ENCODE results near the gene SLC44A1.

The SLC44A1 gene

DNA sequence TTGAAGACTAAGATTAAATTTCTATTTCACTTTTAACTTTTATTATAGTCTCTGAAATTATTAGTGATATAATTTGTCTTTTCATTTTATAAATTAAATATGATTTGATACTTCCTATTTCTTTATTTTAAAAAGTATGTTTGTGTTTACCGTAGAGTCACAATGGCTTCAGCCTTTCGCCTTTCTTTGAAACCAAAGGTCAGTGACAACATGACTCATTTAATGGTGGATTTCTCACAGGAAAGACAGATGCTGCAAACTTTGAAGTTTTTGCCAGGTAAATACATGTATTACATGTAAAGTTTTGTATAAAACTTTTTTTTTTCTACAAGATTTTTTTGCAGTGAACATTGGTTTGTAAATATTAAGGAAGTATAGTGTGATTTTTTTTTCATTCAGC is 239.8 kb downstream of the SLC44A1 start:
- no peak for DNase-seq

DNA sequence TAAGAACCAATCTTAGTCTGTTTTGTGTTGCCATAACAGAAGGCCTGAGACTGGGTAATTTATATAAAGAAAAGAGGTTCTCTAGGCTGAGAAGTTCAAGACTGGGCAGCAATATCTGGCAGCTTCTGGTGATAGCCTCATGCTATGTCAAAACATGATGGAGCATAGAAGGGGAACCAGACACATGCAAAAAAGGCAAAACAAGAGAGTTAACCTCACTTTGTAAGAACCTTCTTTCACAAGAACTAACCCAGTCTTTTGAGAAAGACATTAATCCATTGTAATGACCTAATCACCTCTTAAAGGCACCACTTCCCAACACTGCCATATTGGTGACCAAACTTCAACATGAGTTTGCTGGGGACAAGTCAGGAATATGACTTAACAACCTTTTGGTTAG is 240.7 kb downstream of the SLC44A1 start:
- no peak for DNase-seq
